Smooth muscle cell (in vitro differentiated cells): ENCODE data around the gene MINDY4B. TPM values are rescaled to one million over a fixed set of nuclear protein-coding genes. Genes with fewer than 3 reads are reported as not detected.

Experiments
- DNase-seq: peaks from one replicate; lab custom pipeline; 2025; ENCODE audit not compliant: unreplicated experiment; lab: John Stamatoyannopoulos, UW
- H2AFZ ChIP-seq: fragments of 200-600 bp; sonication (generic); 2 replicates; pipeline ENCODE4 v1.6.0; 2016; ENCODE audit warnings: antibody characterized with exemption, low read depth, mild to moderate bottlenecking
- H3F3A ChIP-seq: fragments of 200-600 bp; sonication (generic); 2 replicates; pipeline ENCODE4 v1.6.0; 2017; ENCODE audit warnings: antibody characterized with exemption, low read depth
- H3K27ac ChIP-seq: fragments of 200-600 bp; sonication (generic); 2 replicates; pipeline ENCODE4 v1.5.1; 2016; ENCODE audit warnings: low read depth, mild to moderate bottlenecking
- H3K27me3 ChIP-seq: fragments of 200-600 bp; sonication (generic); 2 replicates; pipeline ENCODE4 v1.6.1; 2016; ENCODE audit warnings: low read depth, mild to moderate bottlenecking
- H3K36me3 ChIP-seq: fragments of 200-600 bp; sonication (generic); 2 replicates; pipeline ENCODE4 v1.5.1; 2016; ENCODE audit warnings: low read depth
- H3K4me1 ChIP-seq: fragments of 200-600 bp; sonication (generic); 2 replicates; pipeline ENCODE4 v1.5.1; 2016; ENCODE audit warnings: low read depth
- H3K4me2 ChIP-seq: fragments of 200-600 bp; sonication (generic); 2 replicates; pipeline ENCODE4 v1.6.0; 2016; ENCODE audit warnings: mild to moderate bottlenecking
- H3K4me3 ChIP-seq: fragments of 200-600 bp; sonication (generic); 2 replicates; pipeline ENCODE4 v1.5.1; 2016; ENCODE audit warnings: mild to moderate bottlenecking
- H3K79me2 ChIP-seq: fragments of 200-600 bp; sonication (generic); 2 replicates; pipeline ENCODE4 v1.6.0; 2016; ENCODE audit warnings: low read depth, mild to moderate bottlenecking
- H3K9ac ChIP-seq: fragments of 200-600 bp; sonication (generic); 2 replicates; pipeline ENCODE4 v1.6.0; 2016; ENCODE audit warnings: low read depth
- H3K9me3 ChIP-seq: fragments of 200-600 bp; sonication (generic); replicated peaks from 2 replicates; pipeline ENCODE4 v1.5.1; 2016; ENCODE audit warnings: low read depth
- H4K20me1 ChIP-seq: fragments of 200-600 bp; sonication (generic); 2 replicates; pipeline ENCODE4 v1.6.0; 2016; ENCODE audit warnings: low read depth
- CTCF ChIP-seq: fragments of 200-600 bp; sonication (generic); IDR thresholded peaks from 2 replicates; pipeline ENCODE4 v1.5.1; 2017; ENCODE audit warnings: borderline replicate concordance, mild to moderate bottlenecking, antibody characterized with exemption; ENCODE audit not compliant: insufficient read depth, poor library complexity, severe bottlenecking
- WGBS: methylation state at CpG from one replicate; pipeline ENCODE4 v1.1.7; 2016; ENCODE audit warnings: low lambda C conversion rate; 5-methylcytosine and 5-hydroxymethylcytosine counted together
- polyA plus RNA-seq: library from polyadenylated mRNA; unstranded; fragments of >200 nt; fragmentation: Nextera tagmentation; extraction: Ambion mirVana; gene quantifications from 2 replicates; pipeline ENCODE4 v1.2.1, GENCODE V29; 2016
- total RNA-seq: library from RNA; depleted of rRNA; stranded (reverse); fragments of >200 nt; gene quantifications from 2 replicates; pipeline ENCODE4 v1.2.3, GENCODE V29; 2014

Gene MINDY4B
- total and polyA plus RNA-seq, 2 experiments from 2014 or later, result not detected

DNA sequence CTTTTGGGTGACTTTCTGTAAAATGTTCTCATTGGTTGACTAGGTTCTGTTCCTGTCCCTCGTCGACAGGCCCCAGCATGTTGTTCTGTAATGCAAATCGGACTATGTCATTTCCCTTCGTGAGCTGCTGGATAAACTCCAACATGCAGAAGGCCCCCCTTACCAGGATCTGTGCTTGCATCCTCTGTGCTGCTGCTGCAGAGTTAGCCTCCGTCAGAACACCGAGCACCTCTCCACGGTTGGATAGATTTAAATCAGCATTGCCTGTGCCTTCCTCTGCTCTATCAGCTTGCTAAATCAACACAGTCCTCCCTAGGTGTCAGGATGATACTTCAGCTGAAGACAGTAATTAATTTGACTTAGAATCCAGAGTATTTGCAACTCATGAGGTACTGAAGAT is 12.7 kb upstream of the MINDY4B start:
- no peak overlapping the region for H3K4me2 ChIP-seq
- no peak overlapping the region for H3K9ac ChIP-seq
- WGBS, result 61% methylated on average over 7 of the region's 7 CpGs
- no peaks in the 10 kb centered on the region for H3K79me2 ChIP-seq
- H3F3A ChIP-seq, result no peaks in the 10 kb centered on the region
- no peak for TF ChIP-seq CTCF
- H3K4me3 ChIP-seq, result no peak overlapping the region
- no peak for DNase-seq
- no peaks in the 10 kb centered on the region for H3K36me3 ChIP-seq
- H3K9me3 ChIP-seq, result no peaks in the 10 kb centered on the region
- peaks cover 17% of the 10 kb centered on the region for H3K27me3 ChIP-seq
- no peak overlapping the region for H3K27ac ChIP-seq
- H4K20me1 ChIP-seq, result no peaks in the 10 kb centered on the region
- H2AFZ ChIP-seq, result no peak overlapping the region
- no peaks in the 10 kb centered on the region for H3K4me1 ChIP-seq

- no peaks in the 10 kb centered on the region for H3K79me2 ChIP-seq
- no peak overlapping the region for H2AFZ ChIP-seq
- H3K9me3 ChIP-seq, result no peaks in the 10 kb centered on the region
- 91% methylated on average over 4 of the region's 4 CpGs for WGBS
- no peak overlapping the region for H3K4me2 ChIP-seq
- TF ChIP-seq CTCF, result no peak
- no peaks in the 10 kb centered on the region for H3K4me1 ChIP-seq
- DNase-seq, result no peak
- no peak overlapping the region for H3K4me3 ChIP-seq
- H3K27me3 ChIP-seq, result peaks cover 6% of the 10 kb centered on the region
- H3K27ac ChIP-seq, result no peak overlapping the region
- no peaks in the 10 kb centered on the region for H3F3A ChIP-seq
- H3K9ac ChIP-seq, result no peak overlapping the region
- H4K20me1 ChIP-seq, result no peaks in the 10 kb centered on the region
- H3K36me3 ChIP-seq, result no peaks in the 10 kb centered on the region
Observed at GRCh38 chr3:150913133-150913922, 8.1 kb upstream of the MINDY4B start.

GRCh38 chr3:150912501-150912900 is 7.3 kb upstream of the MINDY4B start:
- Histone ChIP-seq H2AFZ (no peak overlapping the region), H3K9me3 (no peaks in the 10 kb centered on the region), H3F3A (no peaks in the 10 kb centered on the region), H3K4me2 (no peak overlapping the region), H3K79me2 (no peaks in the 10 kb centered on the region), H3K27me3 (peaks cover 6% of the 10 kb centered on the region), H4K20me1 (no peaks in the 10 kb centered on the region), H3K9ac (no peak overlapping the region), H3K36me3 (no peaks in the 10 kb centered on the region), H3K4me3 (no peak overlapping the region), H3K27ac (no peak overlapping the region), H3K4me1 (no peaks in the 10 kb centered on the region)
- TF ChIP-seq CTCF, result no peak
- WGBS, result 85% methylated on average over 3 of the region's 3 CpGs
- DNase-seq, result no peak

- no peaks in the 10 kb centered on the region for H3K27me3 ChIP-seq
- H3K9ac ChIP-seq, result no peak overlapping the region
- no peaks in the 10 kb centered on the region for H3F3A ChIP-seq
- no peaks in the 10 kb centered on the region for H3K4me1 ChIP-seq
- no peak overlapping the region for H2AFZ ChIP-seq
- H3K4me2 ChIP-seq, result no peak overlapping the region
- no peak overlapping the region for H3K4me3 ChIP-seq
- no peaks in the 10 kb centered on the region for H4K20me1 ChIP-seq
- H3K79me2 ChIP-seq, result no peaks in the 10 kb centered on the region
- no peaks in the 10 kb centered on the region for H3K9me3 ChIP-seq
- TF ChIP-seq CTCF, result no peak
- no peak overlapping the region for H3K27ac ChIP-seq
- no peaks in the 10 kb centered on the region for H3K36me3 ChIP-seq
- no peak for DNase-seq
Observed at GRCh38 chr3:150911771-150912170, 6.5 kb upstream of the MINDY4B start.
